GM18519 (cell line): Measurements from ENCODE around the gene CTRL.
"Not testable (repeated sequence)": the region's sequence is repeated elsewhere in the genome, so short reads cannot be mapped to it uniquely, and the experiment has no call there.

Experiments
- ATAC-seq: cut with Tn5 transposase; IDR thresholded peaks from one replicate; pipeline ENCODE4 v1.9.1; 2021; ENCODE audit warnings: mild to moderate bottlenecking, moderate library complexity; ENCODE audit not compliant: unreplicated experiment, low FRiP score

Gene CTRL

GRCh38 chr16:67931712-67932461 lies at the start of gene CTRL:
CTRL (minus strand) TSS chr16:67931862; CDS start chr16:67931852, 10 bp downstream.
- no peak for ATAC-seq

GRCh38 chr16:67979955-67980678 lies 48.5 kb upstream of the CTRL start, which contains the start of gene DPEP3:
DPEP3 (minus strand) TSS chr16:67980499; CDS start chr16:67980380, 119 bp downstream.
- no peak for ATAC-seq

GRCh38 chr16:67977469-67978227 lies 46.0 kb upstream of the CTRL start:
- ATAC-seq: no peak

- no peak for ATAC-seq
Observed at GRCh38 chr16:67977005-67977404, 45.3 kb upstream of the CTRL start.

GRCh38 chr16:67976205-67976604 lies 44.5 kb upstream of the CTRL start:
- no peak for ATAC-seq

- no peak for ATAC-seq
Observed at GRCh38 chr16:67975321-67976105, 43.9 kb upstream of the CTRL start.

- ATAC-seq: not testable (repeated sequence)
Observed at GRCh38 chr16:67972285-67972684, 40.6 kb upstream of the CTRL start.

- no peak for ATAC-seq
Observed at GRCh38 chr16:67971111-67971510, 39.4 kb upstream of the CTRL start.

GRCh38 chr16:67969254-67970039 lies 37.8 kb upstream of the CTRL start:
- no peak for ATAC-seq

- peak; percentile 58 for ATAC-seq
Observed at GRCh38 chr16:67968400-67969253, 37.0 kb upstream of the CTRL start, which contains the start of gene SLC12A4. SLC12A4 (minus strand) TSS chr16:67968637; CDS start chr16:67968553, 84 bp downstream.

GRCh38 chr16:67967958-67968399 lies 36.3 kb upstream of the CTRL start:
- ATAC-seq: peak; percentile 14

GRCh38 chr16:67967183-67967957 lies 35.7 kb upstream of the CTRL start:
- ATAC-seq: no peak

GRCh38 chr16:67966549-67967182 lies 35.0 kb upstream of the CTRL start:
- ATAC-seq: no peak

- ATAC-seq: no peak
Observed at GRCh38 chr16:67965668-67966548, 34.2 kb upstream of the CTRL start.

- no peak for ATAC-seq
Observed at GRCh38 chr16:67964477-67965131, 32.9 kb upstream of the CTRL start.
